Measurements from ENCODE around the gene DNAJC16.
"Not testable (repeated sequence)": the region's sequence is repeated elsewhere in the genome, so short reads cannot be mapped to it uniquely, and the experiment has no call there.

Gene DNAJC16

GRCh38 chr1:15526490-15527339 is at the start of gene DNAJC16:
Gene DNAJC16, plus strand, starts transcription at chr1:15526848. Its CDS starts 2,258 bp downstream, at chr1:15529106.
- peak; percentile 88 for DNase-seq (ENCODE audit: low spot score)

DNA sequence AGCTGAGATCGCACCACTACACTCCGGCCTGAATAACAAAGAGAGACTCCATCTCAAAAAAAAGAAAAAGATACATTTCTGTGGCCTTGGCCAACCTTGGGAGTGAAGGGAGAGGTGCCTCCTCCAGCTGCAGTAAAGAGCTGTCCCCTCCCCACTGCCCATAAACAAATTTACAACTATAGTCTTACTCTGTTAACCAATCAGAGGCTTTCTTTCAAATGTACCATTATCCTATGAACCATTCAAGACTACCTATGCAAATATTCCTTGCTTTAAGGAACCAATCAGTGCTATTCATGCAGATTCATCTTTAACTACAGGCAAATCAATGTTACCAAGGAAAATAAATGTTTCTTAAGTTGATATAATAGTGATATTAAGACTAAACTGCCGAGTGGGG is 49.7 kb upstream of the DNAJC16 start:
- DNase-seq (ENCODE audit: low spot score), result no peak

DNA sequence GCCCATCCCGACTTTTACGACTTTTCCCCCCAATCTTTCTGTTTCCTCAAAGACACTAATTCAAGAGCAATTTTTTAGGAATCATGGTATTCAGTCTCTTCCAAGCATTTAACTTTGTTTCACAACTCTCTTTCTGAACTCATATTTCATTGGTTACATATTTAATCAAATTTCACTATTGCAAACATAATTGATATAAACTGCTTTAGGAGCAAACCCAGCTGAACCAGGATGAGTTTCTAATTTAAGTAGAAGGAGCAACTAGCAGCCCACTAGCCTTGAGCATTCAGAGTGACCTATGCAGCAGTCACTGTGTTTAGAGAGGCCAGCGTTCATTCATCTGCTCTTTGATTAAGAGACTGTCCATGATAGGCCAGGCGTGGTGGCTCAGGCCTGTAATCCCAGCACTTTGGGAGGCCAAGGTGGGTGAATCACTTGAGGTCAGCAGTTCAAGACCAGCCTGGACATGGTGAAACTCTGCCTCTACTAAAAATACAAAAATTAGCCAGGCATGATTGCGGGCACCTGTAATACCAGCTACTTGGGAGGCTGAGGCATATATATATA is 48.9 kb upstream of the DNAJC16 start:
- no peak for DNase-seq (ENCODE audit: low spot score)

DNA sequence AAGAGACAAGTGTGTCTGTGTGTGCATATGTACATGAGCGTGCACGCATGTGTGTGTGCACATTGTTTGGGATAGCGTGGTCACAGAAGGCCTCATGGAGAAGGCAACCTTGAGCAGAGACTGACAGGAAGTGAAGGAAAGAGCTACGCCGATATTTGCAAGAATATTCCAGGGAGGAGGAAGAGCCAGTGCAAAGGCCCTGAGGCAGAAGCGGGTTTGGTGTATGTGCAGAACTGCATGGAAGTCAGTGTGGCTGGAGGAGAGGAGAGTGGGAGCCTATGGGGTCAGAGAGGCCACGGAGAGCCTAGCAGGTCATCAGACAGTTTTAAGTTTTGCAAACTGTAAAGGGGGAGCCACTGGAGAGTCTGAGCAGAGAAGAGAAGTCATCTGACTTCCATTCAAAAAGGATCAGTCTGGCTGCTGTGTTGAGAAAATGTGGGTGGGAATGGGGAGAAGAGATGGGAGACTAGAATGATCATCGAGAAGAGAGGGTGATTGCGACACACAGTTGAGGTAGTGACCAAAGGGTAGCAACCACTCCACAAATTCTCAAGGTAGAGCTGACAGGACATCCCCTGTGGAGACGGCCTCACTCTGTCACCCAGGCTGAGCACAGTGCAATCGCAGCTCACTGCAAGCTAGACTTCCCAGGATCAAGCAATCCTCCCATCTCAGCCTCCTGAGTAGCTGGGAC is 46.8 kb upstream of the DNAJC16 start:
- no peak for DNase-seq (ENCODE audit: low spot score)

GRCh38 chr1:15482455-15482854 is 44.2 kb upstream of the DNAJC16 start:
- not testable (repeated sequence) for DNase-seq (ENCODE audit: low spot score)

- not testable (repeated sequence) for DNase-seq (ENCODE audit: low spot score)
Measured at GRCh38 chr1:15482983-15483543, 43.6 kb upstream of the DNAJC16 start.

DNA sequence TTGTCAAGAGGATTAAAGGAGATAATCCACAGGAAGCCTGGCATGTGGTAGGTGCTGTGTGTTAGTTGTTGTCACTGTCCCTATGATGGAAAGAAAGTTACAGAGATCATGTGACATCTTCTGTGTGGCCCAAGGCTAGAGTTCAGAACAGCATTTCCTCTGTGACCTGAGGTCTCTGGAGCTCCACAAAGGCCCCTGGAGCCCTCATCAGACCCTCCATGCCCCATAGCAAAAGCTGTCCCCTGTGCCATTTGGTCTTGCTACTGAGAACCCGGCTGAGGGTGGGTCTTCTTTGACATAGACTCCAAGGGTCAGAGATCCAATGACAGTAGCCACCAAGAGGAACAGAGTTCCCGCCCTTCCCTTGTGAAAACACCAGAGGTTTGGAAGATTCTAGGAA is 42.7 kb upstream of the DNAJC16 start:
- no peak for DNase-seq (ENCODE audit: low spot score)

GRCh38 chr1:15484443-15484842 is 42.2 kb upstream of the DNAJC16 start:
- not testable (repeated sequence) for DNase-seq (ENCODE audit: low spot score)

- DNase-seq (ENCODE audit: low spot score), result no peak
Measured at GRCh38 chr1:15485636-15486035, 41.0 kb upstream of the DNAJC16 start.

DNA sequence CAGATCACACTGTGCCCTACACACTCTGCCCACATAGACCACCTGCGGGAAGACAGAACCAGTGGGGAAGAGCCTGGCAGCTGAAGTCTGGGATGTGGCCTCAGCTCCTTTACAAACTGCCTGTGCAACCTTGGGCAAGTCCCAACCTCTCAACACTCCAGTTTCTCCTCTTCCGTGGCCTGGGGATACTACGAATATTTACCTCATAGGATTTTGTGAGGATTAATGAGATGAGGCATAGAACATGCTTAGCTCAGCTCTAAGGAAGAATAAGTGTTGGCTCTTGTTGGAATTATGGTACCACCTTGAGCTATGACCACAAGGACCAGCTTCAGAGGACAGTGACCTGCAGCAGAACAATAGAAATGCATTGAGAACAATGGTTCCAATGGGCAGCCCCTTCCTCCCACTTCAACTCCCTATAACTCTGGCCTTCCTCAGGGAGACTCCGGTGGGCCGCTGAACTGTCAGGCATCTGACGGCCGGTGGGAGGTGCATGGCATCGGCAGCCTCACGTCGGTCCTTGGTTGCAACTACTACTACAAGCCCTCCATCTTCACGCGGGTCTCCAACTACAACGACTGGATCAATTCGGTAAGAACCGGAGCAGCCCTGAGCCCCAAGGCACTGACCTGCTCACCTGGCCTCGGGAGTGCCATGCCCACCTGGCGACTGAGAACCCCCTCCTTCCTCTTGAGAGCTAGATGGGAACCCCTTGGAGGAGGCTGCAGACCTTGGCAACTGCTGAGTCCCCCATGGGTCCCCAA is 39.6 kb upstream of the DNAJC16 start:
- DNase-seq (ENCODE audit: low spot score), result not testable (repeated sequence)

DNA sequence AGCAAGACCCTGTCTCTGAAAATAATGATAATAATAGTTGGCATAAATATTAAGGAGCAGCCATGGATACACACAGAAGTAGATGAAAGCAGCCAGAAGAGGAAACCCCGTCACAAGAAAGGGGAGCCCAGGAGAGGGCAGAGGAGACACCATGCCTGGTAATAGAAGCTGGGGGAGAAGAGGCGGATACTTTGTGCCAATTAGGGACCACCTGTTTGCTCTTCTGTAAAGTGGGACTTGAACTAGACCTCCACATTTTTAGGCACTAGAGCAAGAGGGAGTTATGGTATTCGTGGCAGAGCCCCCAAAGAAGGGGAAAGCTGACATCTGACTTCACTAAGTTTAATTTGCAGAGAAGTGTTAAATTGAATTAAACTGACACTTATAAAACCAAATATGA is 38.3 kb upstream of the DNAJC16 start:
- DNase-seq (ENCODE audit: low spot score), result no peak

DNA sequence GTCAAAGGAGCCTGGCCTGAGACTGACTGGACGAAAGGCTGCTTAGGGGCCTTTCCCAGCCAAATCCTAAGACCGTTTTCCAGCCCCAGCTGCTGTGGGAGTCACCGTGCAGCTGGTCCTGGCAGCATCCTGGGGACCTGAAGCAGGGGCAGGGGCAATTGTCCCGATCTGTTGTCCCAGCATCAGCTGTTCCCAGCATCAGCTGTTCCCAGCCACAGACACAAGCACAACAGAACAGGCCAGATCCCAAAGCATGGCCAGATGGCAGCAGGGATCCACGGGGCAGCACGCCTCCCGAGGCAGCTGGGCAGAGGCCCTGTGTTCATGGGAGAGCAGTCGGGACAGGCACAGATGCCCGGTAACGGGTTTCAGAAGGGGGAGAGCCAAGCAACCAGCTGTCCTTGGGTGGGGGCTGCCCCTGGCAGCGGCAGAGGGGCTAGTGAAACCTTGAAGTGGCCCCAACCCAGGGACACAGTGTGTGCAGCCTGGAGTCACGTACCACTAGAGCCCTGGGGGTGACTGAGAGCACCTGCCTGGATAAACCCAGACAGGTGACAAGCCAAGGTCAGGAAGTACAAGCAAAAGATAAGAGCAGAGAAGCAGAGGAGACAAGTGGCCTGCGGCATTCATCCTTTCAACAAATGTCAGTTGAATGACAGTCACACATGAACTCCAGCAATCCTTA is 37.5 kb upstream of the DNAJC16 start:
- DNase-seq (ENCODE audit: low spot score), result no peak

GRCh38 chr1:15491010-15491409 is 35.6 kb upstream of the DNAJC16 start:
- DNase-seq (ENCODE audit: low spot score), result not testable (repeated sequence)

GRCh38 chr1:15492596-15492995 is 34.1 kb upstream of the DNAJC16 start:
- no peak for DNase-seq (ENCODE audit: low spot score)

DNA sequence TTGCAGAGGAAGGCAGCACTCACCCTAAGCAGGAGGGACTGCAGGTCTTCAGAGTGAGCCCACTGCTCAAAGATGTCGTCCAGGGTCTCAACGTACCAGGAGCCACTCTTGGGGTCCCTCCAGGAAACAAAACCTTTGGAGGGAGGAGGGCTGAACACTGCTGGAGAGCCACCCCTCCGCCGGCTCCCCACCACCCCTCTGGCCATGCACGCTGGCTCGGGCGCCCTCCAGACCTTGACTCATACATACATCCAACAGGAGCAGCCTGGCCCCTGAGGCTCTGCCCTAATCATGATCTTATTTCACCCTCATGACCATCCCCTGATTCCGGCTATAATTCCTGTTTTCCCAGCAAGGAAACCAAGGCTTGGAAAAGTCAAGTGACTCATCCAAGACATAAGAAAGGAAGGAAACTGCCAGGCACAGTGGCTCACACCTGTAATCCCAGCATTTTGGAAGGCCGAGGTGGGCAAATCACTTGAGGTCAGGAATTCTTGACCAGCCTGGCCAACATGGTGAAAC is 32.7 kb upstream of the DNAJC16 start:
- DNase-seq (ENCODE audit: low spot score), result no peak

GRCh38 chr1:15500184-15501178 is 26.2 kb upstream of the DNAJC16 start:
- DNase-seq (ENCODE audit: low spot score), result no peak

- peak; percentile 70 for DNase-seq (ENCODE audit: low spot score)
Measured at GRCh38 chr1:15501208-15502032, 25.2 kb upstream of the DNAJC16 start.

DNA sequence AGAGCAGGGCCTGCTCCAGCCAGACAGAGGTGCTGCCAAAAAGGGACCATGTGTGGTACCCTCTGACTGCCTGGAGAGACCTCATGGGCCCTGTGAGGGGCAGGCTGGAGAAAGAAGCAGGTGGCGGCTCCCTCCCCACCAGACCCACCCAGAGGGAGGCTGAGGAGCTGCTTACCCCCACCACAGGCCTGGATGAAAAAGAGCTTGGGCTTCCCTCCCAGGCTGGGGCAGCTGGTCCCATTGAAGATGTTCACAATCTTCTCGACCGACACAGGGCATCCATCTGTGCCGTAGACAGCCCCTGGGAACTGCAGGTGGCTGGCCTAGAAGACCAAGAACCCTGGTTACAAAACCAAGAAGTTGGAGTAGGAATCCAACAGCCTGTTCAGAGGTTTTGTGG is 22.2 kb upstream of the DNAJC16 start:
- DNase-seq (ENCODE audit: low spot score), result no peak

GRCh38 chr1:15506831-15507230 is 19.8 kb upstream of the DNAJC16 start:
- no peak for DNase-seq (ENCODE audit: low spot score)

All from germinal center (tissue), 1 donor.